ENCODE results near the gene FBXW8. TPM values are rescaled to one million over a fixed set of nuclear protein-coding genes. Genes with fewer than 3 reads are reported as not detected.

FBXW8 gene
- total RNA-seq, 1 donor: 24.6 TPM

GRCh38 chr12:117031843-117032592 is 121.3 kb downstream of the FBXW8 start:
- no peak overlapping the region for H3K4me3 ChIP-seq (ENCODE audit: low read depth, low read length)
- no peak for TF ChIP-seq CTCF (IDR thresholded peaks at IDR 0.05; ENCODE audit: insufficient read depth, low read depth, low read length)
- no peak for DNase-seq (ENCODE audit: low read depth)

GRCh38 chr12:117032593-117033381 is 122.0 kb downstream of the FBXW8 start:
- TF ChIP-seq CTCF (IDR thresholded peaks at IDR 0.05; ENCODE audit: insufficient read depth, low read depth, low read length): no peak
- H3K4me3 ChIP-seq (ENCODE audit: low read depth, low read length): no peak overlapping the region

GRCh38 chr12:117033382-117034221 is 122.9 kb downstream of the FBXW8 start:
- DNase-seq (ENCODE audit: low read depth): no peak
- H3K4me3 ChIP-seq (ENCODE audit: low read depth, low read length): no peak overlapping the region
- no peak for TF ChIP-seq CTCF (IDR thresholded peaks at IDR 0.05; ENCODE audit: insufficient read depth, low read depth, low read length)

More at GRCh38 chr12:117032593-117033381, 122.0 kb downstream of the FBXW8 start:
- DNase-seq (ENCODE audit: low read depth): no peak

GRCh38 chr12:117034249-117034648 is 123.5 kb downstream of the FBXW8 start:
- no peak overlapping the region for H3K4me3 ChIP-seq (ENCODE audit: low read depth, low read length)
- no peak for TF ChIP-seq CTCF (IDR thresholded peaks at IDR 0.05; ENCODE audit: insufficient read depth, low read depth, low read length)
- DNase-seq (ENCODE audit: low read depth): no peak

GRCh38 chr12:117034701-117035151 is 124.0 kb downstream of the FBXW8 start:
- no peak for DNase-seq (ENCODE audit: low read depth)
- H3K4me3 ChIP-seq (ENCODE audit: low read depth, low read length): no peak overlapping the region
- TF ChIP-seq CTCF (IDR thresholded peaks at IDR 0.05; ENCODE audit: insufficient read depth, low read depth, low read length): no peak

GRCh38 chr12:117035287-117035686 is 124.5 kb downstream of the FBXW8 start:
- no peak for DNase-seq (ENCODE audit: low read depth)
- no peak overlapping the region for H3K4me3 ChIP-seq (ENCODE audit: low read depth, low read length)
- TF ChIP-seq CTCF (IDR thresholded peaks at IDR 0.05; ENCODE audit: insufficient read depth, low read depth, low read length): no peak

Data from fibroblast of villous mesenchyme (primary cell).